Measurements from ENCODE around the gene SH3BP1.

DNA sequence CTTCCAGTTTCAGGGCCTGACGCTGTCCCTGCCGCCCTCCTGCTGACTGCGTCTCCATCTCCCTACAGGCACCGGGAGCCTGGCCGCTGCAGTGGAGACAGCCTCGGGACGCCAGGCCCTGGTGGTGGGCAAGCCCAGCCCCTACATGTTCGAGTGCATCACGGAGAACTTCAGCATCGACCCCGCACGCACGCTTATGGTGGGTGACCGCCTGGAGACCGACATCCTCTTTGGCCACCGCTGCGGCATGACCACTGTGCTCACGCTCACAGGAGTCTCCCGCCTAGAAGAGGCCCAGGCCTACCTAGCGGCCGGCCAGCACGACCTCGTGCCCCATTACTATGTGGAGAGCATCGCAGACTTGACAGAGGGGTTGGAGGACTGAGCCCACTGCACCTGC lies 26.0 kb downstream of the SH3BP1 start:
- TF ChIP-seq L3MBTL2 (conservative IDR thresholded peaks at IDR 0.05) = no peak
- TF ChIP-seq SP1 (IDR thresholded peaks at IDR 0.05) = no peak
- no peak for TF ChIP-seq ZNF384 (IDR thresholded peaks at IDR 0.05)
- TF ChIP-seq BHLHE40 (IDR thresholded peaks at IDR 0.05; ENCODE audit: borderline replicate concordance) = no peak
- no peak for TF ChIP-seq NFRKB (IDR thresholded peaks at IDR 0.05)
- TF ChIP-seq FOXA1 (IDR thresholded peaks at IDR 0.05) = no peak
- no peak for TF ChIP-seq ELF4 (IDR thresholded peaks at IDR 0.05)
- no peak for TF ChIP-seq ARNT (IDR thresholded peaks at IDR 0.05)

All from HEK293T (cell line).